HepG2 (cell line): ENCODE measurements around the gene NEDD4L. TPM values are rescaled to one million over a fixed set of nuclear protein-coding genes. Genes with fewer than 3 reads are reported as not detected.

Experiments used
- AHR ChIP-seq: IDR thresholded peaks from 2 replicates; pipeline ENCODE4 v1.6.1; 2018; ENCODE audit warnings: missing genetic modification reagents, missing compliant biosample characterization
- ARID2 ChIP-seq: sonication (generic); formaldehyde crosslinking; IDR thresholded peaks from 2 replicates; pipeline ENCODE4 v1.8.1; 2022; ENCODE audit warnings: mild to moderate bottlenecking, missing genetic modification reagents, borderline replicate concordance
- ATF4 ChIP-seq, 2 experiments: fragments of 450-650 bp in 1 of 2; sonication (generic) in 1 of 2; formaldehyde crosslinking; IDR thresholded peaks; 2 replicates each; pipeline versions ENCODE4 v1.5.0 to v1.8.0; 2020 to 2022; ENCODE audit warnings: mild to moderate bottlenecking in 1 of 2, missing genetic modification reagents in 1 of 2
- CHD2 ChIP-seq: IDR thresholded peaks from 2 replicates; pipeline ENCODE4 v1.6.1; 2011; ENCODE audit warnings: low read depth, low read length, improper control_type of control experiment
- ELF1 ChIP-seq: sonication (generic); formaldehyde crosslinking; IDR thresholded peaks from 2 replicates; pipeline ENCODE4 v1.4.0; 2020; ENCODE audit warnings: missing genetic modification reagents
- EZH2 ChIP-seq: conservative IDR thresholded peaks from 2 replicates; pipeline ENCODE4 v1.6.1; 2012; ENCODE audit warnings: mild to moderate bottlenecking, low read depth, low read length, moderate library complexity
- GPBP1L1 ChIP-seq: sonication (generic); formaldehyde crosslinking; IDR thresholded peaks from 2 replicates; pipeline ENCODE4 v1.5.0; 2020; ENCODE audit warnings: mild to moderate bottlenecking, missing genetic modification reagents
- HES4 ChIP-seq: sonication (generic); formaldehyde crosslinking; IDR thresholded peaks from 2 replicates; pipeline ENCODE4 v1.9.0; 2021; ENCODE audit warnings: mild to moderate bottlenecking, missing genetic modification reagents, borderline replicate concordance
- ISL2 ChIP-seq: sonication (generic); formaldehyde crosslinking; IDR thresholded peaks from 2 replicates; pipeline ENCODE4 v1.5.0; 2020; ENCODE audit warnings: missing genetic modification reagents
- KAT8 ChIP-seq: IDR thresholded peaks from 2 replicates; pipeline ENCODE4 v1.6.1; 2016; ENCODE audit warnings: missing genetic modification reagents, missing compliant biosample characterization
- NPAS2 ChIP-seq: sonication (generic); formaldehyde crosslinking; IDR thresholded peaks from 2 replicates; pipeline ENCODE4 v1.8.0; 2022; ENCODE audit warnings: mild to moderate bottlenecking, missing genetic modification reagents, borderline replicate concordance
- ONECUT2 ChIP-seq: sonication (generic); formaldehyde crosslinking; IDR thresholded peaks from 2 replicates; pipeline ENCODE4 v1.4.0; 2020; ENCODE audit warnings: missing genetic modification reagents
- PHB2 ChIP-seq: fragments of 450-650 bp; IDR thresholded peaks from 2 replicates; pipeline ENCODE4 v1.6.1; 2018; ENCODE audit not compliant: partially characterized antibody
- RFXANK ChIP-seq: IDR thresholded peaks from 2 replicates; pipeline ENCODE4 v1.6.1; 2016
- SIN3B ChIP-seq: fragments of 150-350 bp; IDR thresholded peaks from 2 replicates; pipeline ENCODE4 v1.6.1; 2014; ENCODE audit warnings: low read length
- TBX2 ChIP-seq: sonication (generic); formaldehyde crosslinking; IDR thresholded peaks from 2 replicates; pipeline ENCODE4 v1.5.0; 2020; ENCODE audit warnings: missing genetic modification reagents, mild to moderate bottlenecking, borderline replicate concordance
- THAP8 ChIP-seq: sonication (generic); formaldehyde crosslinking; IDR thresholded peaks from 2 replicates; pipeline ENCODE4 v1.5.1; 2020; ENCODE audit warnings: missing genetic modification reagents, mild to moderate bottlenecking, borderline replicate concordance
- ZBTB43 ChIP-seq: sonication (generic); formaldehyde crosslinking; conservative IDR thresholded peaks from 2 replicates; pipeline ENCODE4 v1.4.0; 2020; ENCODE audit warnings: missing genetic modification reagents
- ZFAT ChIP-seq: sonication (generic); formaldehyde crosslinking; conservative IDR thresholded peaks from 2 replicates; pipeline ENCODE4 v1.8.1; 2023; ENCODE audit warnings: missing genetic modification reagents, inconsistent platforms
- ZNF292 ChIP-seq: sonication (generic); formaldehyde crosslinking; IDR thresholded peaks from 2 replicates; pipeline ENCODE4 v1.8.1; 2022; ENCODE audit warnings: mild to moderate bottlenecking, low read depth, missing genetic modification reagents, borderline replicate concordance
- ZNF30 ChIP-seq: sonication (generic); formaldehyde crosslinking; IDR thresholded peaks from 2 replicates; pipeline ENCODE4 v1.5.0; 2020; ENCODE audit warnings: mild to moderate bottlenecking, missing genetic modification reagents
- ZNF549 ChIP-seq: sonication (generic); formaldehyde crosslinking; IDR thresholded peaks from 2 replicates; pipeline ENCODE4 v1.5.0; 2020; ENCODE audit warnings: missing genetic modification reagents
- ZNF616 ChIP-seq: sonication (generic); formaldehyde crosslinking; IDR thresholded peaks from 2 replicates; pipeline ENCODE4 v1.5.0; 2020; ENCODE audit warnings: low read depth, mild to moderate bottlenecking, missing genetic modification reagents
- ZNF761 ChIP-seq: sonication (generic); formaldehyde crosslinking; conservative IDR thresholded peaks from 2 replicates; pipeline ENCODE4 v1.4.0; 2020; ENCODE audit warnings: mild to moderate bottlenecking, missing genetic modification reagents
- ZNF841 ChIP-seq: sonication (generic); formaldehyde crosslinking; IDR thresholded peaks from 2 replicates; pipeline ENCODE4 v1.8.1; 2023; ENCODE audit warnings: missing genetic modification reagents, borderline replicate concordance
- ZZZ3 ChIP-seq: sonication (generic); formaldehyde crosslinking; IDR thresholded peaks from 2 replicates; pipeline ENCODE4 v1.4.0; 2020; ENCODE audit warnings: missing genetic modification reagents, mild to moderate bottlenecking, borderline replicate concordance
- polyA plus RNA-seq, 8 experiments: library from polyadenylated mRNA; depleted of rRNA in 3 of 8; stranded (reverse) in 7 of 8; unstranded in 1 of 8; fragments of >200 nt; fragmentation: Illumina TruSeq in 4 of 8; extraction: Trizol in 4 of 8; gene quantifications; 2 replicates each; pipeline versions ENCODE4 v1.2.1 to v1.2.3, GENCODE V29; 2011 to 2016; ENCODE audit warnings: low read depth in 4 of 8, missing spikeins in 1 of 8, mixed read lengths in 1 of 8; ENCODE audit not compliant: insufficient read depth in 1 of 8
- total RNA-seq, 5 experiments: library from RNA; depleted of rRNA; stranded (reverse); fragments of >200 nt; fragmentation: Illumina TruSeq; extraction: Trizol; gene quantifications; 2 replicates each; pipeline ENCODE4 v1.2.3, GENCODE V29; 2016; ENCODE audit warnings: low read depth in 1 of 5

NEDD4L gene
- total and polyA plus RNA-seq, 2 of the 13 experiments (the other 11 are each of a cell fraction or from before 2014, with no cell fraction given) = 168 to 390 TPM

GRCh38 chr18:58413667-58414628 is 369.9 kb downstream of the NEDD4L start (continued):
- TF ChIP-seq ATF4 (CRISPR knock-in tag; IDR thresholded peaks at IDR 0.05) = peak in 1 of 2 experiments; percentile 94; a peak in 2 of 4 replicates
- TF ChIP-seq ISL2 (CRISPR knock-in tag) = peak; percentile 100
- no peak for TF ChIP-seq NPAS2 (CRISPR knock-in tag)
- TF ChIP-seq ELF1 (CRISPR knock-in tag) = peak; percentile 75
- TF ChIP-seq ZNF616 = no peak; the same call in 1 of the 2 replicates
- TF ChIP-seq ZZZ3 (CRISPR knock-in tag) = 0 out of 2 replicates have a peak, but pooled peaks have one; percentile 56
- TF ChIP-seq CHD2 = no peak; the same call in 1 of the 2 replicates
- TF ChIP-seq GPBP1L1 (CRISPR knock-in tag) = no peak
- TF ChIP-seq AHR = peak; percentile 79; the same call in 1 of the 2 replicates
- TF ChIP-seq ZNF761 (CRISPR knock-in tag) = peak; percentile 85
- 0 out of 2 replicates have a peak, but pooled peaks have one; percentile 62 for TF ChIP-seq ZNF292 (CRISPR knock-in tag)
- peak; percentile 10; the same call in 1 of the 2 replicates for TF ChIP-seq ZNF549 (CRISPR knock-in tag)
- no peak for TF ChIP-seq EZH2
- TF ChIP-seq PHB2 = no peak
- TF ChIP-seq ZNF841 (CRISPR knock-in tag) = 0 out of 2 replicates have a peak, but pooled peaks have one; percentile 12
- 0 out of 2 replicates have a peak, but pooled peaks have one; percentile 62 for TF ChIP-seq HES4
- peak; percentile 84 for TF ChIP-seq ONECUT2 (CRISPR knock-in tag)
- TF ChIP-seq RFXANK (CRISPR knock-in tag) = 0 out of 2 replicates have a peak, but pooled peaks have one; percentile 75
- TF ChIP-seq TBX2 (CRISPR knock-in tag) = peak; percentile 96
- TF ChIP-seq ZFAT (CRISPR knock-in tag) = no peak
- TF ChIP-seq THAP8 = no peak
- TF ChIP-seq ARID2 (CRISPR knock-in tag) = peak; percentile 22; the same call in 1 of the 2 replicates
- TF ChIP-seq ZBTB43 (CRISPR knock-in tag) = peak; percentile 52
- 0 out of 2 replicates have a peak, but pooled peaks have one; percentile 33 for TF ChIP-seq ZNF30 (CRISPR knock-in tag)
- TF ChIP-seq KAT8 = peak; percentile 79
- no peak for TF ChIP-seq SIN3B
